ENCODE results near the gene TBCD.

DNA sequence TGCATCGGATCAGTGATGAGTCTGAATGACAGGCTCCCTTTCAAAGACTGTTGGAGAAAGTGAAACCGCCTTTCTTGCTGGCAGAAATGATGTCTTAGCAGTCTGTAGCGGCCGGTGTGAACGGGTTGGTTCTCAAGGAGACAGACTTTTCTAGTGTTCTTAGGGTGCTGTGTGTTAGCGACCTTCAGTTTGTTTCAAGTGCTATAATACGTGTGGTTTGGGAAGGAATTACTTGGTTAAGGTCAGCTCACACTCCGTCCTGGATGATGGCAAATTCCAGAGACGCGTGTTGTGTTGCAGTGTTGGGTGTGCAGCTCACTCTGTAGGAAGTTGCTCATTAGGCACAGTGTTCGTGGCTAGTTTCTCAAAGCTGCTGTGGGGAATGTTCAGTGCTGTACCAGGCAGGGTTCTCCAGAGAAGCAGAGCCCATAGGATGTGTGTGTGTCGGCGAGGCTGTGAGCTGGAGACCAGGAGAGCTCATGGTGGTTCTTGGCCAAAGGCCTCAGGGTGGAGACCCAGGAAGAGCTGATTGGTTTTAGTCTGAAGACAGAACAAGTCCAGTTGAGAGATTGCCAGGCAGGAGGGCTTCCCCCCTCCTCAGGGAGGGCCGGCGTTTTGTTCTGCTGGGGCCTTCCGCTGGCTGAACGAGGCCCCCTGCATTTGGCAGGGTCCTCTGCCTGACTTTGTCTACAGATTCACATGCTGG is 50.4 kb downstream of the TBCD start:
- TF ChIP-seq POLR2AphosphoS5 (IDR thresholded peaks at IDR 0.05; ENCODE audit: borderline replicate concordance, low read depth, low read length) (no peak), EZH2 (IDR thresholded peaks at IDR 0.05) (no peak), FOXP2 (optimal IDR thresholded peaks at IDR 0.05; ENCODE audit: control extremely low read depth, extremely low read length, insufficient read depth) (no peak)
